HCT116 (cell line): Measurements from ENCODE around the gene MEIS2. TPM values are rescaled to one million over a fixed set of nuclear protein-coding genes. Genes with fewer than 3 reads are reported as not detected.

Experiments
- ATAC-seq: fragments of 200-7000 bp; cut with Tn5 transposase; 2 replicates; pipeline ENCODE4 v1.9.1; 2020; ENCODE audit warnings: mild to moderate bottlenecking, moderate library complexity
- BruUV-seq: library from RNA; stranded (reverse); fragments of 400-500 nt; replicated peaks from 2 replicates; lab custom pipeline; 2021; lab: Mats Ljungman, UMichigan
- CTCF ChIA-PET: fragments of 300-600 bp; sonication (Branson Sonifier 250); formaldehyde crosslinking; loops from one replicate; lab custom pipeline; 2021; ENCODE audit warnings: antibody characterized with exemption; lab: Charles Lee
- POLR2A ChIA-PET: fragments of 300-600, 350-600 bp; sonication (Branson Sonifier 250); formaldehyde crosslinking; loops from one replicate; lab custom pipeline; 2021; ENCODE audit warnings: antibody characterized with exemption; lab: Charles Lee
- RAD21 ChIA-PET, 2 experiments: fragments of 300-600 bp; sonication (Branson Sonifier 250); formaldehyde crosslinking; loops; one replicate each; lab custom pipeline; 2023; ENCODE audit warnings: low total read pairs in 2 of 2; ENCODE audit not compliant: uncharacterized antibody in 2 of 2, unreplicated experiment in 2 of 2, low non-redundant PET in 1 of 2; lab: Charles Lee
- DNase-seq: peaks from one replicate; pipeline ENCODE4 v3.0.0-alpha.2; 2010; ENCODE audit warnings: low read depth, low spot score
- H2AFZ ChIP-seq: fragments of 200-600 bp; shearing (Covaris generic), sonication (generic); 2 replicates; pipeline ENCODE4 v1.6.1; 2017; ENCODE audit warnings: low read depth, mixed run types, mixed read lengths, antibody characterized with exemption, low read length; ENCODE audit not compliant: poor library complexity, severe bottlenecking
- H3K27ac ChIP-seq: 2 replicates; pipeline ENCODE4 v1.5.1; 2012; ENCODE audit warnings: low read depth, low read length
- H3K27me3 ChIP-seq: fragments of 200-600 bp; sonication (generic); 2 replicates; pipeline ENCODE4 v1.6.1; 2016; ENCODE audit warnings: mixed run types, low read length, mixed read lengths; ENCODE audit not compliant: insufficient read depth
- H3K36me3 ChIP-seq, 2 experiments: fragments of 200-500 bp in 1 of 2; fragments of 200-600 bp in 1 of 2; sonication (Bioruptor generic) in 1 of 2; sonication (generic) in 1 of 2; 2 replicates each; pipeline versions ENCODE4 v1.5.1 to v1.6.1; 2014 to 2016; ENCODE audit warnings: low read length in 2 of 2, inconsistent platforms in 1 of 2, mixed read lengths in 1 of 2, mixed run types in 1 of 2; ENCODE audit not compliant: insufficient read depth in 2 of 2, control insufficient read depth in 1 of 2
- H3K4me1 ChIP-seq, 2 experiments: fragments of 200-600 bp in 1 of 2; sonication (generic) in 1 of 2; 2 replicates each; pipeline versions ENCODE4 v1.5.1 to v1.6.1; 2012 to 2017; ENCODE audit warnings: low read length in 2 of 2, inconsistent platforms in 1 of 2, mild to moderate bottlenecking in 1 of 2, mixed read lengths in 1 of 2, mixed run types in 1 of 2, moderate library complexity in 1 of 2; ENCODE audit not compliant: insufficient read depth in 2 of 2, control insufficient read depth in 1 of 2
- H3K4me2 ChIP-seq: fragments of 200-600 bp; sonication (generic); 2 replicates; pipeline ENCODE4 v1.6.1; 2017; ENCODE audit warnings: mixed run types, low read length, mixed read lengths
- H3K4me3 ChIP-seq, 2 experiments: fragments of 200-600 bp in 1 of 2; sonication (generic) in 1 of 2; replicated peaks in 1 of 2; 2 replicates each; pipeline ENCODE4 v1.5.1; 2011 to 2016; ENCODE audit warnings: low read length in 2 of 2, control low read depth in 1 of 2, low read depth in 1 of 2, mild to moderate bottlenecking in 1 of 2, mixed read lengths in 1 of 2, mixed run types in 1 of 2
- H3K79me2 ChIP-seq: fragments of 200-600 bp; sonication (generic); 2 replicates; pipeline ENCODE4 v1.6.1; 2017; ENCODE audit warnings: mild to moderate bottlenecking, mixed run types, low read length, moderate library complexity, mixed read lengths; ENCODE audit not compliant: insufficient read depth
- H3K9ac ChIP-seq: fragments of 200-600 bp; sonication (generic); 2 replicates; pipeline ENCODE4 v1.6.1; 2016; ENCODE audit warnings: low read length, mixed read lengths
- H3K9me2 ChIP-seq: fragments of 200-600 bp; sonication (generic), shearing (Covaris generic); 2 replicates; pipeline ENCODE4 v1.6.1; 2017; ENCODE audit warnings: mixed run types, mild to moderate bottlenecking, moderate library complexity; ENCODE audit not compliant: insufficient read depth
- H3K9me3 ChIP-seq, 2 experiments: fragments of 200-500 bp in 1 of 2; fragments of 200-600 bp in 1 of 2; sonication (Bioruptor generic) in 1 of 2; sonication (generic) in 1 of 2; 2 replicates each; pipeline ENCODE4 v1.6.1; 2014 to 2017; ENCODE audit warnings: low read length in 2 of 2, mixed read lengths in 2 of 2, inconsistent platforms in 1 of 2, low read depth in 1 of 2, mild to moderate bottlenecking in 1 of 2, mixed run types in 1 of 2, moderate library complexity in 1 of 2; ENCODE audit not compliant: control insufficient read depth in 1 of 2, insufficient read depth in 1 of 2
- H4K20me1 ChIP-seq: fragments of 200-600 bp; sonication (generic), shearing (Covaris generic); 2 replicates; pipeline ENCODE4 v1.6.1; 2017; ENCODE audit warnings: mixed run types, mild to moderate bottlenecking, moderate library complexity; ENCODE audit not compliant: insufficient read depth
- CBX3 ChIP-seq: IDR thresholded peaks from 2 replicates; pipeline ENCODE4 v1.6.1; 2012; ENCODE audit warnings: low read depth
- CEBPB ChIP-seq: IDR thresholded peaks from 2 replicates; pipeline ENCODE4 v1.6.1; 2012; ENCODE audit warnings: low read depth
- ELF1 ChIP-seq: IDR thresholded peaks from 2 replicates; pipeline ENCODE4 v1.6.1; 2012; ENCODE audit warnings: low read depth, borderline replicate concordance
- EZH2 ChIP-seq: fragments of 200-600 bp; sonication (generic); IDR thresholded peaks from 2 replicates; pipeline ENCODE4 v1.6.1; 2017; ENCODE audit warnings: antibody characterized with exemption, mixed run types
- EZH2phosphoT487 ChIP-seq: fragments of 200-600 bp; IDR thresholded peaks from 2 replicates; pipeline ENCODE4 v1.6.1; 2018; ENCODE audit warnings: antibody characterized with exemption, borderline replicate concordance
- FOSL1 ChIP-seq: IDR thresholded peaks from 2 replicates; pipeline ENCODE4 v1.6.1; 2012; ENCODE audit warnings: low read depth
- JUND ChIP-seq: IDR thresholded peaks from 2 replicates; pipeline ENCODE4 v1.6.1; 2012
- POLR2A ChIP-seq: IDR thresholded peaks from 2 replicates; pipeline ENCODE4 v1.7.0; 2011; ENCODE audit warnings: borderline replicate concordance; ENCODE audit not compliant: insufficient read depth, insufficient read length; ENCODE audit errors: extremely low read depth
- SP1 ChIP-seq: IDR thresholded peaks from 2 replicates; pipeline ENCODE4 v1.6.1; 2012; ENCODE audit warnings: low read depth
- TCF7L2 ChIP-seq: IDR thresholded peaks from 2 replicates; pipeline ENCODE4 v1.7.0; 2011; ENCODE audit warnings: borderline replicate concordance, inconsistent platforms; ENCODE audit not compliant: insufficient read depth, insufficient read length; ENCODE audit errors: extremely low read depth
- intact Hi-C: fragments of 100-400 bp; cut with micrococcal nuclease; formaldehyde crosslinking; loops from 2 replicates; pipeline ENCODE4 v1.10.0; 2022
- total RNA-seq: library from RNA; stranded (reverse); gene quantifications from one replicate; pipeline ENCODE4 v1.2.1, GENCODE V29; 2021; ENCODE audit not compliant: unreplicated experiment
- TF ChIP-seq, protein P1 (sequence below): IDR thresholded peaks from 2 replicates; pipeline ENCODE4 v1.6.1; 2011; ENCODE audit warnings: mild to moderate bottlenecking, low read length, moderate library complexity; ENCODE audit not compliant: insufficient replicate concordance; ENCODE audit errors: extremely low read depth
- TF ChIP-seq, protein P2 (sequence below): IDR thresholded peaks from 2 replicates; pipeline ENCODE4 v1.6.1; 2012
- TF ChIP-seq, protein P3 (sequence below), 3 experiments: fragments of 200-600 bp in 1 of 3; sonication (generic) in 1 of 3; IDR thresholded peaks in 2 of 3; conservative IDR thresholded peaks in 1 of 3; 2 replicates each; pipeline ENCODE4 v1.5.1; 2012 to 2017; ENCODE audit warnings: low read depth in 2 of 3, low read length in 2 of 3, antibody characterized with exemption in 1 of 3, borderline replicate concordance in 1 of 3, control low read depth in 1 of 3, mild to moderate bottlenecking in 1 of 3, mixed read lengths in 1 of 3, mixed run types in 1 of 3, moderate library complexity in 1 of 3; ENCODE audit not compliant: insufficient read depth in 1 of 3
- TF ChIP-seq, protein P4 (sequence below): IDR thresholded peaks from 2 replicates; pipeline ENCODE4 v1.6.1; 2012

The MEIS2 gene
- total RNA-seq, 1 experiment from 2014 or later = 11.5 TPM

DNA sequence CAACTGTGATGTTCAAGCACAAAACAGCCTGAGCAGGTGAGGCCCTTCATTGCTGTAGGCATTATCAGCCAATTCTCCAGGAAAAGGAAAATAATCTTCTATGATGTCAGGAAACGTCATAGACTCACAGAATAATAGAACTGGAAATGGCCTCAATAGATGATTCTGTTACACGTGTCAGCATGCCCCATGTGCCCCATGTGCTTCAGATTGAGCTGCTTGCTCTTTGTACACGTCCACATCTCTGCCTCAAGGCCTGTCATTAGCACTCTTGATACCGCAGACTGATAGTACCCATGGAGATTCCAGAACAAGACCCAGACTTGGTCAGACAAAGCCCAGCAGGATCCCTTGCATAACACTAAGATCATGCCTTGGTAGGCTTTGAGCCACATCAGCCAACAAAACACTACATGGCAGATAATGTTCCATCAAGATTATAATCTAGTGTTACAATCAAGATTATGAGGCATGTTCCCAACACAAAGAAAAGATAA lies 95.9 kb downstream of the MEIS2 start:
- no peak overlapping the region for H2AFZ ChIP-seq
- POLR2A ChIA-PET = no interaction called here
- H3K9ac ChIP-seq = no peak overlapping the region
- H3K9me3 ChIP-seq = no peaks in the 10 kb centered on the region
- H3K27me3 ChIP-seq = no peaks in the 10 kb centered on the region
- no peaks in the 10 kb centered on the region for H3K79me2 ChIP-seq
- no peaks in the 10 kb centered on the region for H3K36me3 ChIP-seq
- no peak for DNase-seq
- TF ChIP-seq, protein P1, sequence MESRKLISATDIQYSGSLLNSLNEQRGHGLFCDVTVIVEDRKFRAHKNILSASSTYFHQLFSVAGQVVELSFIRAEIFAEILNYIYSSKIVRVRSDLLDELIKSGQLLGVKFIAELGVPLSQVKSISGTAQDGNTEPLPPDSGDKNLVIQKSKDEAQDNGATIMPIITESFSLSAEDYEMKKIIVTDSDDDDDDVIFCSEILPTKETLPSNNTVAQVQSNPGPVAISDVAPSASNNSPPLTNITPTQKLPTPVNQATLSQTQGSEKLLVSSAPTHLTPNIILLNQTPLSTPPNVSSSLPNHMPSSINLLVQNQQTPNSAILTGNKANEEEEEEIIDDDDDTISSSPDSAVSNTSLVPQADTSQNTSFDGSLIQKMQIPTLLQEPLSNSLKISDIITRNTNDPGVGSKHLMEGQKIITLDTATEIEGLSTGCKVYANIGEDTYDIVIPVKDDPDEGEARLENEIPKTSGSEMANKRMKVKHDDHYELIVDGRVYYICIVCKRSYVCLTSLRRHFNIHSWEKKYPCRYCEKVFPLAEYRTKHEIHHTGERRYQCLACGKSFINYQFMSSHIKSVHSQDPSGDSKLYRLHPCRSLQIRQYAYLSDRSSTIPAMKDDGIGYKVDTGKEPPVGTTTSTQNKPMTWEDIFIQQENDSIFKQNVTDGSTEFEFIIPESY = no peak
- TF ChIP-seq CEBPB = no peak
- no peak for TF ChIP-seq FOSL1
- TF ChIP-seq, protein P2, sequence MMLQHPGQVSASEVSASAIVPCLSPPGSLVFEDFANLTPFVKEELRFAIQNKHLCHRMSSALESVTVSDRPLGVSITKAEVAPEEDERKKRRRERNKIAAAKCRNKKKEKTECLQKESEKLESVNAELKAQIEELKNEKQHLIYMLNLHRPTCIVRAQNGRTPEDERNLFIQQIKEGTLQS = no peak
- TF ChIP-seq, protein P3, sequence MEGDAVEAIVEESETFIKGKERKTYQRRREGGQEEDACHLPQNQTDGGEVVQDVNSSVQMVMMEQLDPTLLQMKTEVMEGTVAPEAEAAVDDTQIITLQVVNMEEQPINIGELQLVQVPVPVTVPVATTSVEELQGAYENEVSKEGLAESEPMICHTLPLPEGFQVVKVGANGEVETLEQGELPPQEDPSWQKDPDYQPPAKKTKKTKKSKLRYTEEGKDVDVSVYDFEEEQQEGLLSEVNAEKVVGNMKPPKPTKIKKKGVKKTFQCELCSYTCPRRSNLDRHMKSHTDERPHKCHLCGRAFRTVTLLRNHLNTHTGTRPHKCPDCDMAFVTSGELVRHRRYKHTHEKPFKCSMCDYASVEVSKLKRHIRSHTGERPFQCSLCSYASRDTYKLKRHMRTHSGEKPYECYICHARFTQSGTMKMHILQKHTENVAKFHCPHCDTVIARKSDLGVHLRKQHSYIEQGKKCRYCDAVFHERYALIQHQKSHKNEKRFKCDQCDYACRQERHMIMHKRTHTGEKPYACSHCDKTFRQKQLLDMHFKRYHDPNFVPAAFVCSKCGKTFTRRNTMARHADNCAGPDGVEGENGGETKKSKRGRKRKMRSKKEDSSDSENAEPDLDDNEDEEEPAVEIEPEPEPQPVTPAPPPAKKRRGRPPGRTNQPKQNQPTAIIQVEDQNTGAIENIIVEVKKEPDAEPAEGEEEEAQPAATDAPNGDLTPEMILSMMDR (IDR thresholded peaks at IDR 0.05 in 2 of 3, conservative IDR thresholded peaks at IDR 0.05 in 1 of 3; ENCODE audit: borderline replicate concordance in 1 of 3, insufficient read depth in 1 of 3, low read depth in 2 of 3, low read length in 2 of 3) = no peak
- TF ChIP-seq, protein P4, sequence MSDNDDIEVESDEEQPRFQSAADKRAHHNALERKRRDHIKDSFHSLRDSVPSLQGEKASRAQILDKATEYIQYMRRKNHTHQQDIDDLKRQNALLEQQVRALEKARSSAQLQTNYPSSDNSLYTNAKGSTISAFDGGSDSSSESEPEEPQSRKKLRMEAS = no peak
- TF ChIP-seq SP1 = no peak
- TF ChIP-seq POLR2A = no peak
- TF ChIP-seq ELF1 = no peak
- no peak for TF ChIP-seq CBX3
- TF ChIP-seq EZH2 = no peak
- TF ChIP-seq TCF7L2 = no peak
- no peak for TF ChIP-seq EZH2phosphoT487
- no peak for TF ChIP-seq JUND
- CTCF ChIA-PET = no interaction called here
- ATAC-seq = no peak
- no peak overlapping the region for H3K27ac ChIP-seq
- no peaks in the 10 kb centered on the region; the same call in 1 of the 2 replicates for H4K20me1 ChIP-seq
- H3K4me3 ChIP-seq = no peak overlapping the region
- RAD21 ChIA-PET = no interaction called here
- BruUV-seq = no TSS peak
- no peak overlapping the region for H3K4me2 ChIP-seq
- no peaks in the 10 kb centered on the region for H3K4me1 ChIP-seq
- no peaks in the 10 kb centered on the region for H3K9me2 ChIP-seq
- intact Hi-C loops = no loop called here
